ENCODE measurements around the gene SOSTDC1. TPM values are rescaled to one million over a fixed set of nuclear protein-coding genes. Genes with fewer than 3 reads are reported as not detected.

SOSTDC1 gene
- total RNA-seq, 4 donors from 2014 or later: not detected

DNA sequence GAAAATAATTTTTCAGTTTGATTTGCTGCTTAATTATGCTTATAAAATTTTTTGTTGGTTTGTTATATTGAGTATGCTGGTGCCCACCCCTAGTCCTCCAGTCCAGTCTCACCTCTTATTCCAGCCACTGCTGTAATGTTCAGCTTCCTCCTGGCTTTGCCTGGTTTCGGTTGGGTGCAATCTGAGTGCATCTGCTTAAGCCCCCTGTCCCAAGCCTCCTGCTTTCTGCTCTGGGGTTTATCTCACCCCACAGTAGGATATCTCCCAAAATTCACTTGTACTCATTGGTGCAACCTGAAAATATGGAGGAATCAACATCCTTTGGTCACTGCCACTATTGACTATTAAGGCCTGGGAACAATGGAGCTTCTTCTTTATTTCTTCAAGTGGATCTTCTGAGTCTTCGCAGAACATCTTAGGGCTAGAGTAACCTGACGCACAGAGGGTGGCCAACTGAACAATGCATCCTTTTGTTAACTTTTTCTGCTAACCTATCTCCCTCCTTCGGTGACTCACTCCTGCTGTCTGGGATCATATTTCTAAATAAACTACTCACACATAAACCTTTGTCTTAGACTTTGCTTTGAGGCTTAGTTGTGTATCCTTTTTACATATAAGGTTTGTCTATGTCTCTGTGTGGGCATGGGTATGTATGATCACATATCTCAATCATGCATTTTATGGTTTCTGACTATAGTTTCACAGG, 19.1 kb upstream of the SOSTDC1 start:
- TF ChIP-seq CTCF (IDR thresholded peaks at IDR 0.05; ENCODE audit: low read depth): no peak

GRCh38 chr7:16479591-16479990, 14.1 kb upstream of the SOSTDC1 start:
- TF ChIP-seq CTCF (IDR thresholded peaks at IDR 0.05; ENCODE audit: low read depth): no peak

GRCh38 chr7:16479161-16479560, 13.6 kb upstream of the SOSTDC1 start:
- no peak for TF ChIP-seq CTCF (IDR thresholded peaks at IDR 0.05; ENCODE audit: low read depth)

- TF ChIP-seq CTCF (IDR thresholded peaks at IDR 0.05; ENCODE audit: low read depth): no peak
Observed at GRCh38 chr7:16471933-16472332, 6.4 kb upstream of the SOSTDC1 start.

DNA sequence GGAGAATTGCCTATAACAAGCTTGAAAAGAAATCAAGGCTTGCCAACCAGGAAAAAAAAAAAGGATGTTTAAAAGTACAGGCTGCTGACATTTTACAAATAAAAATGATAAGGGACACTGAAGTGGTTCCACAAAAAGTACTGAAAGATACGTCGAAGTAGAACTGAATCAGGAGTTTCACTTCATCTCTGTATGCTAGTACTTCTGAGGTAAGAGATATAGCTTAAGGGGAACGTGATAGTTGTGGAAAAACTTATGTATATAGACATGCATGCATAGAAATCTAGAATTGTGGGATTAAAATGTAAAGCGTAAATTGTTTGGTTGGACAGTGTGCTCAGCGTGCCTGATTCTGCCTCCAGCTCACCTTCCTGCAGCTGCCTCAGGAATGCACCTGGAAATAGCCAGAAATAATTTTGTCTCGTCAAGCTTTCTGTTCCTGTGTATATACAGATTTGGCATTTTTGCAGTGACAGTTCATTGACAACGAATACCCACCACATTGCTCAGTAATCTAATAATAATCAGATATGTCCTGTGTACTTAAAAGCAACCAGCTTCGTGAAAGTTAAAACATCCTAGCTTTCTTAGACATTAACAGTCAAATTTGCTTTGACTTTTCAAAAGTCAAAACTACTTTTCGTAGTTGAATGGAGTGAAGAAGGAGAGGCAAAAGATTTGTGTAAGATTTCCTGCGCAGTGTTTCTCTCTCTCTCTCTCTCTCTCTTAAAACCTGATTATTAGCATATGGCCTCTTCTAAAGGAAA, 1.4 kb downstream of the SOSTDC1 start:
- TF ChIP-seq CTCF (IDR thresholded peaks at IDR 0.05; ENCODE audit: low read depth): no peak

DNA sequence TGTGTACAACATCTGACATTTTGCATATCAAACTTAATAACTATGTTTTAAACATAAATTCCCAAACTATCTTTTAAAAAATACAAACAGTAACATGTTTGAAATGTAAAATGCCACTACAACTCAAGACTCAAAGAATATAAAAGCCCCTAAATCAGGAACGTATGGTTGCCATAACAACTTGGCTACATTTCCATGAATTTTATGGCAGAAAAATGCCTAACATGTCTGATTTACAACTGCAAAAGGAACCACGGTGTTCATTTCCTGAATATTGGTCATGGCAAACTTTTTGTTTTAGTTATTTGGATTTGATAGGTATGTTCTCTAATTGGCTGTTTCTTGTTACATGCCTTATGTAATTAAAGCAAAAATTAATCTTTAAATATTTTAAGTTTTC, 2.0 kb downstream of the SOSTDC1 start:
- no peak for TF ChIP-seq CTCF (IDR thresholded peaks at IDR 0.05; ENCODE audit: low read depth)

- no peak for TF ChIP-seq CTCF (IDR thresholded peaks at IDR 0.05; ENCODE audit: low read depth)
Observed at GRCh38 chr7:16462431-16462889, 3.1 kb downstream of the SOSTDC1 start.
